GM18507 (cell line): ENCODE data around the gene NR3C2.

Source experiments
- DNase-seq: peaks from one replicate; pipeline ENCODE4 v3.0.0; 2011; ENCODE audit warnings: low read depth; ENCODE audit not compliant: insufficient read length; ENCODE audit errors: extremely low spot score
- FAIRE-seq: peaks from 2 replicates; lab custom pipeline; 2011; peaks lifted over from hg19 to GRCh38; lab: Jason Lieb, UNC

Gene NR3C2

GRCh38 chr4:148069086-148069894, 372.9 kb downstream of the NR3C2 start:
- DNase-seq = no peak
- FAIRE-seq = no peak

GRCh38 chr4:148068065-148068911, 373.9 kb downstream of the NR3C2 start:
- FAIRE-seq (no peak), DNase-seq (no peak)

- no peak for DNase-seq
- FAIRE-seq = no peak
Observed at GRCh38 chr4:148067301-148067916, 374.8 kb downstream of the NR3C2 start.

- FAIRE-seq (no peak), DNase-seq (no peak)
Observed at GRCh38 chr4:148065075-148065474, 377.1 kb downstream of the NR3C2 start.

- no peak for DNase-seq
Observed at GRCh38 chr4:148064451-148064850, 377.8 kb downstream of the NR3C2 start.

GRCh38 chr4:148062301-148062950, 379.8 kb downstream of the NR3C2 start:
- FAIRE-seq = no peak
- no peak for DNase-seq

More at GRCh38 chr4:148064451-148064850, 377.8 kb downstream of the NR3C2 start:
- FAIRE-seq = no peak

GRCh38 chr4:148061795-148062194, 380.4 kb downstream of the NR3C2 start:
- DNase-seq = no peak
- no peak for FAIRE-seq

GRCh38 chr4:148061141-148061481, 381.1 kb downstream of the NR3C2 start:
- FAIRE-seq = peak; percentile 48

GRCh38 chr4:148060264-148061140, 381.7 kb downstream of the NR3C2 start:
- FAIRE-seq = peak; percentile 70
- no peak for DNase-seq

More at GRCh38 chr4:148061141-148061481, 381.1 kb downstream of the NR3C2 start:
- no peak for DNase-seq

GRCh38 chr4:148059617-148060180, 382.5 kb downstream of the NR3C2 start:
- DNase-seq (no peak), FAIRE-seq (no peak)

GRCh38 chr4:148057984-148058859, 384.0 kb downstream of the NR3C2 start:
- FAIRE-seq (peak; percentile 57), DNase-seq (no peak)

- no peak for FAIRE-seq
- DNase-seq = peak; percentile 3
Observed at GRCh38 chr4:148057516-148057915, 384.7 kb downstream of the NR3C2 start.

- FAIRE-seq (peak; percentile 99), DNase-seq (peak; percentile 18)
Observed at GRCh38 chr4:148056879-148057278, 385.3 kb downstream of the NR3C2 start.

GRCh38 chr4:148055844-148056243, 386.4 kb downstream of the NR3C2 start:
- FAIRE-seq (peak; percentile 71), DNase-seq (no peak)

- DNase-seq = no peak
- peak; percentile 81 for FAIRE-seq
Observed at GRCh38 chr4:148054275-148054674, 387.9 kb downstream of the NR3C2 start.

GRCh38 chr4:148053298-148054003, 388.8 kb downstream of the NR3C2 start:
- no peak for DNase-seq
- no peak for FAIRE-seq

- DNase-seq = no peak
- FAIRE-seq = no peak
Observed at GRCh38 chr4:148052448-148052847, 389.8 kb downstream of the NR3C2 start.
